LHCN-M2 (cell line): Measurements from ENCODE around the gene ZDHHC11. TPM values are rescaled to one million over a fixed set of nuclear protein-coding genes. Genes with fewer than 3 reads are reported as not detected.
"Not testable (repeated sequence)": the region's sequence is repeated elsewhere in the genome, so short reads cannot be mapped to it uniquely, and the experiment has no call there.

Experiments used
- DNase-seq: peaks from one replicate; pipeline ENCODE4 v3.0.0-alpha.2; 2012; ENCODE audit warnings: low read depth
- total RNA-seq: library from RNA; depleted of rRNA; stranded (reverse); fragments of >200 nt; gene quantifications from 2 replicates; pipeline ENCODE4 v1.2.3, GENCODE V29; 2014

Gene ZDHHC11
- total RNA-seq, 1 experiment from 2014 or later: 0.17 TPM

- no peak for DNase-seq
Measured at GRCh38 chr5:761854-762710, 88.7 kb downstream of the ZDHHC11 start.

- no peak for DNase-seq
Measured at GRCh38 chr5:761059-761771, 89.6 kb downstream of the ZDHHC11 start.

- DNase-seq: no peak
Measured at GRCh38 chr5:760363-761058, 90.3 kb downstream of the ZDHHC11 start.

- DNase-seq: no peak
Measured at GRCh38 chr5:759781-760362, 90.9 kb downstream of the ZDHHC11 start.

GRCh38 chr5:759111-759751, 91.6 kb downstream of the ZDHHC11 start:
- DNase-seq: peak; percentile 2

- DNase-seq: no peak
Measured at GRCh38 chr5:758698-759053, 92.1 kb downstream of the ZDHHC11 start.

GRCh38 chr5:757931-758697, 92.7 kb downstream of the ZDHHC11 start:
- no peak for DNase-seq

- no peak for DNase-seq
Measured at GRCh38 chr5:757346-757930, 93.3 kb downstream of the ZDHHC11 start.

GRCh38 chr5:756865-757345, 93.9 kb downstream of the ZDHHC11 start:
- DNase-seq: no peak

- no peak for DNase-seq
Measured at GRCh38 chr5:756171-756570, 94.6 kb downstream of the ZDHHC11 start.

- not testable (repeated sequence) for DNase-seq
Measured at GRCh38 chr5:754143-754632, 96.6 kb downstream of the ZDHHC11 start.

- not testable (repeated sequence) for DNase-seq
Measured at GRCh38 chr5:753567-754142, 97.1 kb downstream of the ZDHHC11 start.

GRCh38 chr5:752532-753115, 98.2 kb downstream of the ZDHHC11 start:
- not testable (repeated sequence) for DNase-seq

GRCh38 chr5:751992-752391, 98.8 kb downstream of the ZDHHC11 start:
- not testable (repeated sequence) for DNase-seq

- no peak for DNase-seq
Measured at GRCh38 chr5:751496-751895, 99.3 kb downstream of the ZDHHC11 start.

GRCh38 chr5:750226-750625, 100.6 kb downstream of the ZDHHC11 start:
- not testable (repeated sequence) for DNase-seq

- DNase-seq: no peak
Measured at GRCh38 chr5:749101-749670, 101.6 kb downstream of the ZDHHC11 start.
